ENCODE results near the gene AHCYL2.

The AHCYL2 gene

GRCh38 chr7:129277629-129278028 is 52.8 kb downstream of the AHCYL2 start:
- H3K4me3 ChIP-seq (ENCODE audit: low read depth, low read length), result no peak overlapping the region
- TF ChIP-seq CTCF (IDR thresholded peaks at IDR 0.05; ENCODE audit: insufficient read depth, low read depth, low read length, missing control alignments), result no peak
- DNase-seq (ENCODE audit: low read depth), result no peak

GRCh38 chr7:129278688-129279087 is 53.9 kb downstream of the AHCYL2 start:
- no peak overlapping the region for H3K4me3 ChIP-seq (ENCODE audit: low read depth, low read length)
- no peak for TF ChIP-seq CTCF (IDR thresholded peaks at IDR 0.05; ENCODE audit: insufficient read depth, low read depth, low read length, missing control alignments)
- no peak for DNase-seq (ENCODE audit: low read depth)

- no peak for TF ChIP-seq CTCF (IDR thresholded peaks at IDR 0.05; ENCODE audit: insufficient read depth, low read depth, low read length, missing control alignments)
- peak; percentile 31 for DNase-seq (ENCODE audit: low read depth)
- H3K4me3 ChIP-seq (ENCODE audit: low read depth, low read length), result no peak overlapping the region
These were observed 54.9 kb downstream of the AHCYL2 start for GRCh38 chr7:129279757-129280156.

- H3K4me3 ChIP-seq (ENCODE audit: low read depth, low read length), result no peak overlapping the region
- DNase-seq (ENCODE audit: low read depth), result no peak
- no peak for TF ChIP-seq CTCF (IDR thresholded peaks at IDR 0.05; ENCODE audit: insufficient read depth, low read depth, low read length, missing control alignments)
These were observed 56.3 kb downstream of the AHCYL2 start for GRCh38 chr7:129281163-129281562.

- no peak overlapping the region for H3K4me3 ChIP-seq (ENCODE audit: low read depth, low read length)
- no peak for DNase-seq (ENCODE audit: low read depth)
- no peak for TF ChIP-seq CTCF (IDR thresholded peaks at IDR 0.05; ENCODE audit: insufficient read depth, low read depth, low read length, missing control alignments)
These were observed 58.0 kb downstream of the AHCYL2 start for GRCh38 chr7:129282865-129283264.

- TF ChIP-seq CTCF (IDR thresholded peaks at IDR 0.05; ENCODE audit: insufficient read depth, low read depth, low read length, missing control alignments), result no peak
- H3K4me3 ChIP-seq (ENCODE audit: low read depth, low read length), result no peak overlapping the region
- DNase-seq (ENCODE audit: low read depth), result no peak
These were observed 59.1 kb downstream of the AHCYL2 start for GRCh38 chr7:129283936-129284335.

GRCh38 chr7:129285111-129285510 is 60.3 kb downstream of the AHCYL2 start:
- DNase-seq (ENCODE audit: low read depth), result no peak
- no peak overlapping the region for H3K4me3 ChIP-seq (ENCODE audit: low read depth, low read length)
- TF ChIP-seq CTCF (IDR thresholded peaks at IDR 0.05; ENCODE audit: insufficient read depth, low read depth, low read length, missing control alignments), result no peak

All from GM12865 (cell line).